ENCODE measurements around the gene SYCE3.
"Not testable (repeated sequence)": the region's sequence is repeated elsewhere in the genome, so short reads cannot be mapped to it uniquely, and the experiment has no call there.

Gene SYCE3

GRCh38 chr22:50529416-50529896 lies 33.3 kb downstream of the SYCE3 start:
- no peak for DNase-seq

GRCh38 chr22:50528682-50529415 lies 33.9 kb downstream of the SYCE3 start:
- DNase-seq = no peak

- DNase-seq = no peak
These were observed 34.6 kb downstream of the SYCE3 start for GRCh38 chr22:50527921-50528681.

DNA sequence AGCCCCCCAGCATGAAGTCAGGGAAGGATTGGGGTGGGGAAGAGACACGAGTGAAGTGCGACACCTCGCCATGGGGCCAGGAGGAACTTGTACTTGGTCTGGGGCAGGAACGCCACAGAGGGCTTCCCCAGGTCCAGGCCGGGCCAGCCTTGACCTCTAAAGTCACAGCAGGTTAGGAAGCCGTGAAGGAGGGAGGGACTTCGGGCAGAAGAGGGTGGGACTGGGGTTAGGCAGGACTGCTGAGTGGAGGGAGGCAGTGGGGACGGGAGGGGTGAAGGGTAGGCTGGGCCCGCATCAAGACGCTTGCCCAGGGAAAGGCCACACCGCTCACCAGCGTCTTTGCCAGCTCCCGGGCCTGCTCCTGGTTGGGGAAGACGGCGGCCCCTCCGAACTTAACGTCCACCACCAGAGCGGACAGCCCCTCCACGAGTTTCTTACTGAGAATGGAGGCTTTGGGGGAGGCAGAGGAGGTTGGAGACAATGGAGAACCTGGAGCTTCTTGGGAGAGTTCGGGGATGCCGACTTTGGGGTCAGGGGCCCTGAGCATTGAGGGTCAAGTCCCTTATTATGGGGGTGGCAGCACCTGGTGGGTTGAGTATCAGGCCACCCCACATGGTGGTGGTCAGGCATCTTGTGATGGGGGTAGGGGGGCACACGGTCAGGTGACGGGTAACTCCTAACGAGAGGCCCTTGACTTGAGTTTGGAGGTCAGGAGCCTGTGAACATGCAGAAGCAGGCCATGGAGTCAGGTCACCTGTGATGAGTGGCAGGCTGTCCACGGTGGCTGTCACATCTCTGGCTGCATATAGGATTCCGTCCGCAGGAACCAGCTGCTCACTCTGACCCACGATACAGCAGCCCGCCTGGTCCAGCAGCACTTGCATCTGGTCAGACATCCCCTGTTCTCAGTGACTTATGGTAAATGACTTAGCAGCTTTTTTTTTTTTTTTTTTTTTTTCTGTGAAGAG lies 35.6 kb downstream of the SYCE3 start:
- DNase-seq = no peak

DNA sequence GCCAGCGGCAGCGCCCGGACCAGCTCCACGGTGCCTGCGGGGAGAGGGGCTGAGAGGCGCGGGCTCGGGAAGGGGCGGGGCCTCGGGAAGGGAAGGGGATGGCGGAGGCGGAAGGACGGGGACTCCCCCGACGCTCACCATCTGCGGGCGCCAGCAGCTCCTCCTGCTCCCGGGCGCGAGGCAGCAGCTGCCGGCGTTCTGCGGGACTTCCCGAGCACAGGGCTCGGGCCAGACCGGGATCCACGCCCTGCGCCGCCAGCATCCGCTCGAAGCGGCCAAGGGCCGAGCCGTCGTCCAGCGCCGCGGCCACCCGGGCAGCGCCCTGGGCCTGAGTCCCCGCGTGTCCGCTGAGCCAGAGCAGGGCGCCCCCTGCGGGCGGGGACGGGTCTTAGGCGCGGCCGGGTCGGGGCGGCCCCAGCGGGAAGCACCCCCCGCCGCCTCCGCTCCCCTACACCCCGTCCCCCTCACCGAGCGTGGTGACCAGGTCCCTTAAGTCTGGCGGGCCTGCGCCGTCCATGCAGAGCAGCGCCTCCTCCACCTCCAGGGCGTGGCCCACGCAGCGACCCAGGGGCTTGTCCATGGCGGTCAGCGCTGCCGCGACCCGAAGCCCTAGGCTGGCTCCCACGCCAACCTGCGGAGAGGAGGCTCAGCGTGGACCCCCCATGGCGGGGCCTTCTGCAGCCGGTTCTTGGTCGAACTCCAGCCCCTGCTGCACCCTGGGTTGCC lies 36.4 kb downstream of the SYCE3 start:
- DNase-seq = peak; percentile 69 to 73

GRCh38 chr22:50525858-50526107 lies 36.9 kb downstream of the SYCE3 start:
- no peak for DNase-seq

GRCh38 chr22:50525104-50525857 lies 37.4 kb downstream of the SYCE3 start, which contains the start of gene SCO2:
Gene SCO2, minus strand, starts transcription at chr22:50525598. Its CDS starts 1,187 bp downstream, at chr22:50524411.
- peak; percentile 94 for DNase-seq

GRCh38 chr22:50524676-50525103 lies 38.0 kb downstream of the SYCE3 start:
- peak in 1 of 2 experiments; percentile 37 for DNase-seq

GRCh38 chr22:50523806-50524675 lies 38.7 kb downstream of the SYCE3 start:
- no peak for DNase-seq

DNA sequence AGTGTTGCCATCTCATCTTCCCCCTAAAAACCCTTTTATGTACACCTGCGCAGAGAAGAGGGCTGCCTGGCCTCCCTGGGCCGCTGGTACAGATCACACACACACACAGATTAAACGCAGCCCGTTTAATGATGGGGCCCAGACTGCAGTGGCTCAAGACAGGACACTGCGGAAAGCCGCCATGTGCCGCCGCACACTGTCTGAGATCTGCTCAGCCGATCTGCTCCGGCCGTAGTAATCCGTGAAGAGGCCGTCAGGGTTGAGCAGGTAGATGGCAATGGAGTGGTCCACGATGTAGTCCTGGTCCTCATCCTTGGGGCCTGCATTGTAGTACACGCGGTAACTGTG lies 39.3 kb downstream of the SYCE3 start:
- no peak for DNase-seq

DNA sequence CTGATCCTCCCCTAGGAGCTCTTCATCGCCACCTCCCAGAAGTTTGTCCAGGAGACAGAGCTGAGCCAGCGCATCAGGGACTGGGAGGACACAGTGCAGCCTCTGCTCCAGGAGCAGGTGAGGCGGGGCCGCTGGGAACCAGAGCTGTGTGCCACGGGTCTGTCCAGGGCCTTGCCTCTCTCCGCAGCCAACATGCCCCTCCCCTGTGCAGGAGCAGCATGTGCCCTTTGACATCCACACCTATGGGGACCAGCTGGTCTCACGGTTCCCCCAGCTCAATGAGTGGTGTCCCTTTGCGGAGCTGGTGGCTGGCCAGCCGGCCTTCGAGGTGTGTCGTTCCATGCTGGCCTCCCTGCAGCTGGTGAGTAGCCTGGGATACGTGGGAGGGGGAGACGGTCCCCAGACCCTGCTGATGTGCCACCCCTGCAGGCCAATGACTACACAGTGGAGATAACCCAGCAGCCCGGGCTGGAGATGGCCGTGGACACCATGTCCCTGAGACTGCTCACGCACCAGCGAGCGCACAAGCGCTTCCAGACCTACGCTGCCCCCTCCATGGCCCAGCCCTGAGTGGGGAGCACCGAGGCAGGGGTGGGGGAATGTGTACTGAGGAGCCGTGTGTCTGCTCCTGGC lies 39.8 kb downstream of the SYCE3 start:
- no peak for DNase-seq

DNA sequence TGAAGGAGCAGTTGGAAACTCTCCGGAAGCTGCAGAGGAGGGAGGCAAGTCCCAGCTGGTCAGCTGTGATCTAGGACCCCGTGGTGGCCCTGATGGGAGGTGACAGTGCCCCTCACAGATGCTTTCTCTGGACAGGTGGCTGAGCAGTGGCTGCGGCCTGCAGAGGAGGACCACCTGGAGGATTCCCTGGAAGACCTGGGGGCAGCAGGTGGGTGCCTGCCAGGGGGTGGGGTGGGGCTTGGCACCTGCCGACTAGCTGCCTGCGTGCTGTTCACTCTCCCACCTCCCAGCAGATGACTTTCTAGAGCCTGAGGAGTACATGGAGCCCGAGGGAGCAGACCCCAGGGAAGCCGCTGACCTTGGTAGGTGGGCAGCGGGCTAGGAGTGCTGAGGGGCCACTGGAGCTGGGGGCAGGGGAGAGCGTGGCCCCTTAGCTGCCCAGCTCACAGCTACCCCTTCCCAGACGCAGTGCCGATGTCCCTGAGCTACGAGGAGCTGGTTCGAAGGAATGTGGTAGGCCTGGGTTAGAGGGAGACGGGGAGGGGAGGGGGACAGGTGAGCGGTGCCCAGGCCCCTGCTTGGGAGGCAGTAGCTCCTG lies 40.4 kb downstream of the SYCE3 start:
- DNase-seq = no peak

DNA sequence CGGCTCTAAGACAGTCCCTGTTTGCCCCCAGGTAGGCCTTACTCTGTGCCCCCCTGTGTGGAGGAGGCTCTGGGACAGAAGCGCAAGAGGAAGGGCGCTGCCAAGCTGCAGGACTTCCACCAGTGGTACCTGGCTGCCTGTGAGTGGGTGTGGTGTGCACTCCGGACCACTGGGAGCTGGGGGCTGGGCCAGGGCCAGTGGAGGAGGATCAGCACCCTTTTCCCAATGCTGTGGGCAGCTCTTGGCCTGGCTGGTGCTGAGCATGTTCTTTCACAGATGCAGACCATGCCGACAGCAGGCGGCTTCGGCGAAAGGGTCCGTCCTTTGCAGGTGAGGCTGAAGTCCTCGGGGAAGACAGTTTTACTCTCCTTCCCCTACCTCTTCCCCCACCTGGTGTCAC lies 41.0 kb downstream of the SYCE3 start:
- no peak for DNase-seq

DNA sequence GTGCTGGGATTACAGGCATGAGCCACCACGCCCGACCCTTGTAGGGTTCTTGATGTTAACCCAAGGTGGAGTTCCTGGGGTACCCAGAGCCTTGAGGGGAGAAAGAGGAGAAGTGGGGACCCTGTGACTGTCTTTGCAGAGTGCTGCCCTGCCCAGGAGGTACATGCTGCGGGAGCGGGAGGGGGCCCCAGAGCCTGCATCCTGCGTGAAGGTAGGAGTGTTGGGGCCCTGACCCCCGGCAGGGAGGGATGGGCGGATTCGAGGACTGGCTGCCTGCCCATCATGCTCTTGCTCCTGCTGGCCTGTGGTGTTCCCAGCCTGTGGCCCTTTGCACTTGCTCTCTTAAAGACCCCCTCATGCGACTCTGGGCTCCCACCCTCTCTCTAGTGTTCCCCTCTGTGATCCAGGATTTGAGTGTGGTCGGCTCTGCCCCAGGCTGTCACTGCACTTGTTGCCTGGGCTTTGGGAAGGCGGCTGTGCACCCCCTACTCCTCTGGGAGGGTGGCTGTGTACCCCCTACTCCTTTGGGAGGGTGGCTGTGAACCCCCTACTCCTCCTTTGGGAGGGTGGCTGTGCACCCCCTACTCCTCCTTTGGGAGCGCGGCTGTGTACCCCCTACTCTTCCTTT lies 41.8 kb downstream of the SYCE3 start:
- no peak for DNase-seq

DNA sequence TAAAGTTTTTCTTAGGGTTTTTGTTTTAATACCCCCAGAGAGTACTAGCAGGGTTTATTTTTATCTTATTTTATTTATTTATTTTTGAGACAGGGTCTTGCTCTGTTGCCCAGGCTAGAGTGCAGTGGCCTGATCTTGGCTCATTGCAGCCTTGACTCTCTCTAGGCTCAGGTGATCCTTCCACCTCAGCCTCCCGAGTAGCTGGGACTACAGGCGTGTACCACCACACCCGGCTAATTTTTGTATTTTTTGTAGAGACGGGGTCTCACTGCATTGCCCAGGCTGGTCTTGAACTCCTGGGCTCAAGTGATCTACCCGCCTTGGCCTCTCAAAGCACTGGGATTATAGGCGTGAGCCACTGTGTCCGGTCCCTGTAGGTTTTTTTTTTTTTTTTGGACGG lies 42.5 kb downstream of the SYCE3 start:
- DNase-seq = not testable (repeated sequence)

GRCh38 chr22:50519151-50519550 lies 43.6 kb downstream of the SYCE3 start:
- no peak for DNase-seq

GRCh38 chr22:50518606-50519005 lies 44.1 kb downstream of the SYCE3 start:
- no peak for DNase-seq

GRCh38 chr22:50517495-50518260 lies 45.0 kb downstream of the SYCE3 start:
- DNase-seq = no peak

DNA sequence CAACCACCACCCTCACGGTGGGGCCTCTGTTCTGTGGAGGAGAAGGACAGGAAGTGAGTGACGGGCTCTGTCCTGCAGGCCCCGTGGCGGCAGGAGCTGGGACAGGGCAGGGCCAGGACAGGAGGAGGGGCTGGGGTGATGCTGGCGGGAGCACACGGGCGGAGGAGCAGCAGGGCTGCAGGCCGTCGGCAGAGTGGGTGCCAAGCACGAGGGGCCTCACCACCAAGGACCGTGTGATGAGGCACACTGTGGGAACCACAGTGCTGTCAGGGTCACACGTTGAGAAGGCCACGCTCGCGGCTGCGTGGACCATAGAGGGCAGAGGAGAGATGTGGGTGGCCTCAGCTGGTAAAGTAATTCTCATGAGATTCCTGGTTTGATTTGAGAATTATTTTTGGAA lies 45.8 kb downstream of the SYCE3 start:
- DNase-seq = no peak
